MCF 10A (cell line): ENCODE measurements around the gene SLC44A4. TPM values are rescaled to one million over a fixed set of nuclear protein-coding genes. Genes with fewer than 3 reads are reported as not detected.

Experiments used
- BruUV-seq: library from RNA; stranded (reverse); fragments of 400-500 nt; replicated peaks from 2 replicates; lab custom pipeline; 2021; lab: Mats Ljungman, UMichigan
- CTCF ChIA-PET: fragments of 300-600 bp; sonication (Branson Sonifier 250); formaldehyde crosslinking; extraction: SDS; loops from one replicate; lab custom pipeline; 2021; ENCODE audit warnings: antibody characterized with exemption, inconsistent platforms; lab: Yijun Ruan, JAX
- POLR2A ChIA-PET: fragments of 300-600, 350-650 bp; sonication (Branson Sonifier 250); formaldehyde crosslinking; extraction: SDS; loops from one replicate; lab custom pipeline; 2020; ENCODE audit warnings: antibody characterized with exemption, inconsistent platforms; lab: Yijun Ruan, JAX
- DNase-seq: peaks from one replicate; pipeline ENCODE4 v3.0.0-alpha.2; 2018; ENCODE audit not compliant: unreplicated experiment
- H3K27ac Mint-ChIP-seq: one replicate; pipeline ENCODE4 v1.8.0; 2022; ENCODE audit warnings: mild to moderate bottlenecking, low read depth, mixed read lengths; ENCODE audit not compliant: unreplicated experiment
- H3K27me3 Mint-ChIP-seq: one replicate; pipeline ENCODE4 v1.8.0; 2022; ENCODE audit warnings: mixed read lengths; ENCODE audit not compliant: insufficient read depth, unreplicated experiment
- H3K36me3 Mint-ChIP-seq: one replicate; pipeline ENCODE4 v1.8.0; 2022; ENCODE audit warnings: mild to moderate bottlenecking, moderate library complexity, mixed read lengths; ENCODE audit not compliant: insufficient read depth, unreplicated experiment
- H3K4me1 Mint-ChIP-seq: one replicate; pipeline ENCODE4 v1.8.0; 2022; ENCODE audit warnings: mixed read lengths; ENCODE audit not compliant: insufficient read depth, unreplicated experiment
- H3K4me3 Mint-ChIP-seq: one replicate; pipeline ENCODE4 v1.8.0; 2022; ENCODE audit warnings: mild to moderate bottlenecking, moderate library complexity, mixed read lengths; ENCODE audit not compliant: unreplicated experiment
- H3K9me3 Mint-ChIP-seq: one replicate; pipeline ENCODE4 v1.8.0; 2022; ENCODE audit warnings: mixed read lengths; ENCODE audit not compliant: unreplicated experiment
- intact Hi-C: fragments of 100-400 bp; cut with micrococcal nuclease; formaldehyde crosslinking; loops from 2 replicates; pipeline ENCODE4 v1.14.1; 2022
- total RNA-seq: library from RNA; stranded (reverse); gene quantifications from 2 replicates; pipeline ENCODE4 v1.2.3, GENCODE V29; 2022
- TF ChIP-seq, protein P1 (sequence below): fragments of 200-600 bp; IDR thresholded peaks from one replicate; pipeline ENCODE4 v1.8.0; 2022; ENCODE audit warnings: antibody characterized with exemption, mild to moderate bottlenecking; ENCODE audit not compliant: unreplicated experiment

The SLC44A4 gene
- total RNA-seq, 1 experiment from 2014 or later: not detected

DNA sequence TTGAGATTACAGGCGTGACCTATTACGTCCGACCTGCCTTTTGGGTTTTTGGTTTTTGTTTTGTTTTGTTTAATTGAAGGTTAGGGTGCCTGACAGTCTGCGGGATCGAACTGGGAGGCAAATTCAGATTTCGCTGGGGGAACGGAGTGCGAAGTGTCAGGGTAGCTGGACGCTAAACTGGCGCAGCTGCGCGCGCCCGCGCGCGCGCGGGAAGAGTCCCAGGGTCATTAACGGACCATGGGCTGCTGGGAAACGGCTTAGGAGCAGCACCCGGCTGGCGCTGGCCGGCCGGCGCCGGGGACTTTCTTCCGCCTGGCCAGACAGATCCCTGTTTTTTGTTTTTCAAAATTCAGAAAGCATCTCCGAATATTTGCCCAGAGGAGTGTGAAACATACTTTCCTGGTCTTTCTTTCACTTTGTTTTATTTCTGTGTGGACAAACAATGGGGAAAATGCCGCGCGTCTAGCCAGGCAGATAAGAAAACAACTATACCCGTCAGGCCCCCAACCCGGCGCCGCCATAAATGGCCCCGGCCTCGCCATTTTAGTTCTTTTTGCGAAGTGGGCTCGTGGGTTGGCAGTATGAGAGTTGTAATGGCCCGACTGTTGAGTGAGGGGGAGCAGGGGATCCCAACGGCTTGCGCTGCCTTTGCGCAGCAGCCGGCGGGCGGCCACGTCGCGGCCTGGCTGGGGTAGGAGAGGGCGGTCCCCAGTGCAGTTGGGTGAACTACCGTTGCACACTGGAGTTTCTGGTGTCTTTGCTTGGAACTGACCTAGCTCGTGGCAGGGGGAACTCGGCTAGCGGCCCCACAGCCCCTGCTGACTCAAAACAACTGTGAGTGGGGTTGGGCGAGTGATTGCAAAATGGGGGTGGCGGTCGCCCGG is 44.2 kb downstream of the SLC44A4 start:
- Mint-ChIP-seq H3K27ac (peak overlapping the region; percentile 99), H3K27me3 (no peaks in the 10 kb centered on the region), H3K9me3 (no peaks in the 10 kb centered on the region), H3K36me3 (peaks cover 53% of the 10 kb centered on the region), H3K4me3 (peak overlapping the region; percentile 86), H3K4me1 (peaks cover 18% of the 10 kb centered on the region)
- TF ChIP-seq, protein P1, sequence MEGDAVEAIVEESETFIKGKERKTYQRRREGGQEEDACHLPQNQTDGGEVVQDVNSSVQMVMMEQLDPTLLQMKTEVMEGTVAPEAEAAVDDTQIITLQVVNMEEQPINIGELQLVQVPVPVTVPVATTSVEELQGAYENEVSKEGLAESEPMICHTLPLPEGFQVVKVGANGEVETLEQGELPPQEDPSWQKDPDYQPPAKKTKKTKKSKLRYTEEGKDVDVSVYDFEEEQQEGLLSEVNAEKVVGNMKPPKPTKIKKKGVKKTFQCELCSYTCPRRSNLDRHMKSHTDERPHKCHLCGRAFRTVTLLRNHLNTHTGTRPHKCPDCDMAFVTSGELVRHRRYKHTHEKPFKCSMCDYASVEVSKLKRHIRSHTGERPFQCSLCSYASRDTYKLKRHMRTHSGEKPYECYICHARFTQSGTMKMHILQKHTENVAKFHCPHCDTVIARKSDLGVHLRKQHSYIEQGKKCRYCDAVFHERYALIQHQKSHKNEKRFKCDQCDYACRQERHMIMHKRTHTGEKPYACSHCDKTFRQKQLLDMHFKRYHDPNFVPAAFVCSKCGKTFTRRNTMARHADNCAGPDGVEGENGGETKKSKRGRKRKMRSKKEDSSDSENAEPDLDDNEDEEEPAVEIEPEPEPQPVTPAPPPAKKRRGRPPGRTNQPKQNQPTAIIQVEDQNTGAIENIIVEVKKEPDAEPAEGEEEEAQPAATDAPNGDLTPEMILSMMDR: no peak
- POLR2A ChIA-PET: interaction anchor here (0.6 to 11.2 kb wide), 31 partner anchors 9 to 1479 kb away, joined by 3 to 202 read pairs (median 4); partner anchors contain the start of genes ABHD16A, BAG6, C6orf47 and CFB
- CTCF ChIA-PET: interaction anchor here (0.6 to 1.4 kb wide), 4 partner anchors 12 to 295 kb away, joined by 3 to 6 read pairs (median 4); no protein-coding TSS in a partner anchor
- intact Hi-C loops: loop anchor here (1.0 to 10.0 kb wide), 2 partner anchors 29 to 120 kb away; partner anchors contain the start of genes NELFE and SKIC2
- no TSS peak for BruUV-seq
- DNase-seq: peak; percentile 87

GRCh38 chr6:31831350-31832215 is 47.2 kb downstream of the SLC44A4 start:
- TF ChIP-seq, protein P1: no peak
- peak; percentile 59 for DNase-seq
- BruUV-seq: no TSS peak
- peaks cover 6% of the 10 kb centered on the region for H3K4me1 Mint-ChIP-seq
- peaks cover 37% of the 10 kb centered on the region for H3K36me3 Mint-ChIP-seq
- no peaks in the 10 kb centered on the region for H3K9me3 Mint-ChIP-seq
- no peaks in the 10 kb centered on the region for H3K27me3 Mint-ChIP-seq
- peak overlapping the region; percentile 90 for H3K27ac Mint-ChIP-seq
- ChIA-PET POLR2A (interaction anchor here (0.6 to 11.2 kb wide), 16 partner anchors 9 to 1022 kb away, joined by 3 to 202 read pairs (median 19); partner anchors contain the start of genes BAG6, C6orf47, CLIC1 and CSNK2B), CTCF (interaction anchor here (0.6 to 2.0 kb wide), 10 partner anchors 12 to 434 kb away, joined by 3 to 8 read pairs (median 3); partner anchors contain the start of genes LSM2 and NEU1)
- H3K4me3 Mint-ChIP-seq: peak overlapping the region; percentile 94
- intact Hi-C loops: loop anchor here (2.0 to 10.0 kb wide), 3 partner anchors 37 to 123 kb away; partner anchors contain the start of genes DDAH2, NELFE, SKIC2 and VARS1

DNA sequence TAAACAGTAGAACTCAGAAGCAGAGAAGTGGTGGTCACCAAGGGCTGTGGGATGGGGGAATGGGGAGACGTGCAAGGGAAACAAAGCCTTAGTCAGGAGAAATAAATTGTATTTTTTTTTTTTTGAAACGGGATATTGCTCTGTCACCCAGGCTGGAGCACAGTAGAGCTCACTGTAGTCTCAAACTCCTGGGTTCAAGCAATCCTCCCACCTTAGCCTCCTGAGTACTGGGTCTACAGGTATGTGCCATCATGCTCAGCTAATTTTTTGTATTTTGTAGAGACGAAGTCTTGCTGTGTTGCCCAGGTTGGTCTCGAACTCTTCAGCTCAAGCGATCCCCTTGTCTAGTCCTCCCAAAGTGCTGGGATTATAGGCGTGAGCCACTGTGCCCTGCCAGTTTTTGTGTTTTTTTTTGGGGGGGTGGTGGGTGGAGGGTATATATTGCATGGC is 47.9 kb downstream of the SLC44A4 start:
- DNase-seq: no peak
- no TSS peak for BruUV-seq
- H3K9me3 Mint-ChIP-seq: no peaks in the 10 kb centered on the region
- TF ChIP-seq, protein P1: no peak
- H3K4me3 Mint-ChIP-seq: peak overlapping the region; percentile 94
- H3K27me3 Mint-ChIP-seq: no peaks in the 10 kb centered on the region
- intact Hi-C loops: loop anchor here (1.0 to 10.0 kb wide), 5 partner anchors 36 to 151 kb away; partner anchors contain the start of genes DDAH2, NELFE, SKIC2 and VARS1
- ChIA-PET POLR2A (interaction anchor here (0.6 to 11.2 kb wide), 18 partner anchors 8 to 1141 kb away, joined by 3 to 202 read pairs (median 12); partner anchors contain the start of genes ABHD16A, BAG6, C6orf47 and CLIC1), CTCF (interaction anchor here (0.6 to 2.0 kb wide), 12 partner anchors 12 to 433 kb away, joined by 3 to 8 read pairs (median 3); partner anchors contain the start of genes HSPA1A, HSPA1L and LSM2)
- peak overlapping the region; percentile 90 for H3K27ac Mint-ChIP-seq
- H3K4me1 Mint-ChIP-seq: peaks cover 6% of the 10 kb centered on the region
- peaks cover 30% of the 10 kb centered on the region for H3K36me3 Mint-ChIP-seq
